A549 (cell line): ENCODE data around the gene B2M. TPM values are rescaled to one million over a fixed set of nuclear protein-coding genes. Genes with fewer than 3 reads are reported as not detected.

Source experiments
- ATAC-seq, 2 experiments: fragments of 200-7000 bp in 1 of 2; fragments of >200 bp in 1 of 2; cut with Nextera tagmentation in 1 of 2; cut with Tn5 transposase in 1 of 2; 3 replicates each; pipeline versions ENCODE4 v1.8.0 to v1.9.1; 2018 to 2020; ENCODE audit warnings: mild to moderate bottlenecking in 1 of 2, moderate library complexity in 1 of 2
- CTCF ChIA-PET: fragments of 300-600 bp; sonication (Branson Sonifier 250); formaldehyde crosslinking; extraction: SDS; loops from one replicate; lab custom pipeline; 2021; ENCODE audit warnings: antibody characterized with exemption, inconsistent platforms; lab: Yijun Ruan, JAX
- POLR2A ChIA-PET: fragments of 350-600 bp; formaldehyde crosslinking; extraction: SDS; loops from one replicate; lab custom pipeline; 2021; ENCODE audit warnings: antibody characterized with exemption, inconsistent platforms; lab: Yijun Ruan, JAX
- DNase-seq, 2 experiments: peaks; one replicate each; pipeline versions ENCODE4 v3.0.0 to v3.0.0-alpha.2; 2011 to 2016; ENCODE audit warnings: low read depth in 1 of 2, low spot score in 1 of 2
- FAIRE-seq: peaks from 2 replicates; lab custom pipeline; 2011; peaks lifted over from hg19 to GRCh38; lab: Jason Lieb, UNC
- H3K27ac ChIP-seq, 2 experiments: fragments of >200 bp; sonication (Bioruptor Twin); formaldehyde crosslinking; 3 replicates each; pipeline ENCODE4 v1.5.1; 2016 to 2017
- H3K4me1 ChIP-seq: fragments of >200 bp; sonication (Bioruptor Twin); formaldehyde crosslinking; 3 replicates; pipeline ENCODE4 v1.6.1; 2016
- H3K4me2 ChIP-seq: fragments of >200 bp; sonication (Bioruptor Twin); formaldehyde crosslinking; 3 replicates; pipeline ENCODE4 v1.6.1; 2016
- H3K4me3 ChIP-seq: fragments of >200 bp; sonication (Bioruptor Twin); formaldehyde crosslinking; 3 replicates; pipeline ENCODE4 v1.5.1; 2016
- H3K9me3 ChIP-seq: fragments of >200 bp; sonication (Bioruptor Twin); formaldehyde crosslinking; 3 replicates; pipeline ENCODE4 v1.6.1; 2016
- BHLHE40 ChIP-seq: IDR thresholded peaks from 2 replicates; pipeline ENCODE4 v1.6.1; 2012; ENCODE audit warnings: low read depth, low read length, inconsistent platforms
- EHF ChIP-seq: fragments of 250-450 bp; sonication (Bioruptor Pico); IDR thresholded peaks from 2 replicates; pipeline ENCODE4 v1.5.0; 2020; ENCODE audit warnings: mild to moderate bottlenecking
- EHMT2 ChIP-seq: fragments of 200-600 bp; sonication (generic); IDR thresholded peaks from 2 replicates; pipeline ENCODE4 v1.6.1; 2016; ENCODE audit warnings: antibody characterized with exemption, low read depth, mild to moderate bottlenecking, moderate library complexity
- ESRRA ChIP-seq: fragments of 150-350 bp; IDR thresholded peaks from 2 replicates; pipeline ENCODE4 v1.6.1; 2014; ENCODE audit warnings: mild to moderate bottlenecking, low read length, borderline replicate concordance
- FOSB ChIP-seq: fragments of 250-450 bp; sonication (Bioruptor Pico); IDR thresholded peaks from 2 replicates; pipeline ENCODE4 v1.5.0; 2020; ENCODE audit warnings: mild to moderate bottlenecking, moderate library complexity
- FOXS1 ChIP-seq: fragments of 250-450 bp; sonication (Bioruptor Pico); IDR thresholded peaks from 2 replicates; pipeline ENCODE4 v1.5.0; 2020; ENCODE audit warnings: mild to moderate bottlenecking, moderate library complexity
- GATA3 ChIP-seq: IDR thresholded peaks from 2 replicates; pipeline ENCODE4 v1.6.1; 2012; ENCODE audit warnings: borderline replicate concordance
- JUN ChIP-seq, 2 experiments: fragments of >200 bp; sonication (Bioruptor Twin); formaldehyde crosslinking; IDR thresholded peaks; 2 replicates in 1 of 2; 3 replicates in 1 of 2; pipeline ENCODE4 v1.6.1; 2016 to 2017
- MAFK ChIP-seq: fragments of 450-650 bp; IDR thresholded peaks from 2 replicates; pipeline ENCODE4 v1.6.1; 2014; ENCODE audit not compliant: partially characterized antibody
- MAZ ChIP-seq: fragments of 150-350 bp; IDR thresholded peaks from 2 replicates; pipeline ENCODE4 v1.6.1; 2014; ENCODE audit warnings: antibody characterized with exemption, low read depth, low read length, borderline replicate concordance
- PHF8 ChIP-seq: fragments of 200-600 bp; sonication (generic); IDR thresholded peaks from 2 replicates; pipeline ENCODE4 v1.6.1; 2016; ENCODE audit warnings: low read depth, mild to moderate bottlenecking, antibody characterized with exemption, moderate library complexity, borderline replicate concordance
- POLR2A ChIP-seq: IDR thresholded peaks from 2 replicates; pipeline ENCODE4 v1.6.1; 2012; ENCODE audit warnings: mild to moderate bottlenecking, low read length
- POLR2AphosphoS2 ChIP-seq: conservative IDR thresholded peaks from 2 replicates; pipeline ENCODE4 v1.6.1; 2012; ENCODE audit warnings: low read length, improper control_type of control experiment, inconsistent platforms
- RCOR1 ChIP-seq: fragments of 150-350 bp; IDR thresholded peaks from 2 replicates; pipeline ENCODE4 v1.6.1; 2014; ENCODE audit warnings: antibody characterized with exemption, low read length, low read depth
- RFX5 ChIP-seq: fragments of 450-650 bp; IDR thresholded peaks from 2 replicates; pipeline ENCODE4 v1.7.1; 2014; ENCODE audit warnings: antibody characterized with exemption, mild to moderate bottlenecking, moderate library complexity
- TFCP2L1 ChIP-seq: fragments of 250-450 bp; sonication (Bioruptor Pico); IDR thresholded peaks from 2 replicates; pipeline ENCODE4 v1.5.0; 2021; ENCODE audit warnings: mild to moderate bottlenecking
- ZC3H11A ChIP-seq: fragments of 450-650 bp; IDR thresholded peaks from 2 replicates; pipeline ENCODE4 v1.6.1; 2014; ENCODE audit warnings: antibody characterized with exemption, mild to moderate bottlenecking
- ZFP36 ChIP-seq: fragments of 450-650 bp; IDR thresholded peaks from 2 replicates; pipeline ENCODE4 v1.6.1; 2014; ENCODE audit warnings: borderline replicate concordance; ENCODE audit not compliant: partially characterized antibody
- ZNF302 ChIP-seq: fragments of 250-450 bp; sonication (Bioruptor Pico); IDR thresholded peaks from 2 replicates; pipeline ENCODE4 v1.9.0; 2021; ENCODE audit warnings: inconsistent platforms, mild to moderate bottlenecking, moderate library complexity
- ZSCAN20 ChIP-seq: fragments of 250-450 bp; sonication (Bioruptor Pico); IDR thresholded peaks from 2 replicates; pipeline ENCODE4 v1.8.0; 2022; ENCODE audit warnings: mild to moderate bottlenecking, moderate library complexity
- WGBS: methylation state at CpG from one replicate; pipeline ENCODE4 v1.1.6; 2017; ENCODE audit errors: missing lambda C conversion rate; 5-methylcytosine and 5-hydroxymethylcytosine counted together
- polyA minus RNA-seq: library from RNA; depleted of rRNA, polyadenylated mRNA; stranded (reverse); fragments of >200 nt; gene quantifications from 2 replicates; pipeline ENCODE4 v1.2.3, GENCODE V29; 2011; rRNA and poly(A)+ RNA removed
- polyA plus RNA-seq, 4 experiments: library from polyadenylated mRNA; depleted of rRNA in 3 of 4; stranded (reverse); fragments of >200 nt; fragmentation: RNase III in 1 of 4; extraction: RNeasy Plus Mini Kit Qiagen cat#74134 plus additional on column Dnase treatment in 1 of 4; gene quantifications; 2 replicates in 3 of 4; 3 replicates in 1 of 4; pipeline ENCODE4 v1.2.3, GENCODE V29; 2011 to 2017
- TF ChIP-seq, protein P1 (sequence below): fragments of >200 bp; sonication (Bioruptor Twin); formaldehyde crosslinking; IDR thresholded peaks from 3 replicates; pipeline ENCODE4 v1.6.1; 2016
- TF ChIP-seq, protein P2 (sequence below): fragments of 200-600 bp; sonication (generic); IDR thresholded peaks from 2 replicates; pipeline ENCODE4 v1.6.1; 2016; ENCODE audit warnings: antibody characterized with exemption, mild to moderate bottlenecking, moderate library complexity
- TF ChIP-seq, protein P3 (sequence below): fragments of 250-450 bp; sonication (Bioruptor Pico); IDR thresholded peaks from 2 replicates; pipeline ENCODE4 v1.5.0; 2021; ENCODE audit warnings: mild to moderate bottlenecking, moderate library complexity, borderline replicate concordance

The B2M gene
- polyA plus RNA-seq (2011; rRNA removed) (823 and 934 TPM in 2 replicates), polyA plus RNA-seq (2017; fragmentation: RNase III; extraction: RNeasy Plus Mini Kit Qiagen cat#74134 plus additional on column Dnase treatment) (486 to 559 TPM (median 514 TPM) in 3 replicates), polyA minus RNA-seq (92.0 and 99.1 TPM in 2 replicates)
- 284 and 325 TPM in 2 replicates for polyA plus RNA-seq (2012; cell fraction: cytosol; rRNA removed)
- polyA plus RNA-seq (2012; cell fraction: nucleus; rRNA removed) = 183 and 334 TPM in 2 replicates

DNA sequence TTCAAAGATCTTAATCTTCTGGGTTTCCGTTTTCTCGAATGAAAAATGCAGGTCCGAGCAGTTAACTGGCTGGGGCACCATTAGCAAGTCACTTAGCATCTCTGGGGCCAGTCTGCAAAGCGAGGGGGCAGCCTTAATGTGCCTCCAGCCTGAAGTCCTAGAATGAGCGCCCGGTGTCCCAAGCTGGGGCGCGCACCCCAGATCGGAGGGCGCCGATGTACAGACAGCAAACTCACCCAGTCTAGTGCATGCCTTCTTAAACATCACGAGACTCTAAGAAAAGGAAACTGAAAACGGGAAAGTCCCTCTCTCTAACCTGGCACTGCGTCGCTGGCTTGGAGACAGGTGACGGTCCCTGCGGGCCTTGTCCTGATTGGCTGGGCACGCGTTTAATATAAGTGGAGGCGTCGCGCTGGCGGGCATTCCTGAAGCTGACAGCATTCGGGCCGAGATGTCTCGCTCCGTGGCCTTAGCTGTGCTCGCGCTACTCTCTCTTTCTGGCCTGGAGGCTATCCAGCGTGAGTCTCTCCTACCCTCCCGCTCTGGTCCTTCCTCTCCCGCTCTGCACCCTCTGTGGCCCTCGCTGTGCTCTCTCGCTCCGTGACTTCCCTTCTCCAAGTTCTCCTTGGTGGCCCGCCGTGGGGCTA, at the start of gene B2M, which contains the start of gene PATL2:
B2M (plus strand) TSS at position 422 of the 647 bp plus-strand sequence; CDS start at position 452, 30 bp downstream.
PATL2 (minus strand) TSS at position 228 of the 647 bp plus-strand sequence. CDS start 34,833 bp downstream, outside the sequence.
- WGBS = 4% methylated on average over 36 of the region's 37 CpGs
- H3K4me1 ChIP-seq = peaks cover 5% of the 10 kb centered on the region; the same call in 2 of the 3 replicates
- H3K27ac ChIP-seq = peak within 1 kb of the TSS; percentile 77 to 91
- POLR2A ChIA-PET = interaction anchor here (0.6 to 4.9 kb wide), 6 partner anchors 17 to 125 kb away, joined by 3 to 81 read pairs (median 4); partner anchors contain the start of gene SPG11
- no peak for FAIRE-seq
- H3K4me2 ChIP-seq = peak within 1 kb of the TSS; percentile 75
- TF ChIP-seq ZC3H11A = no peak
- TF ChIP-seq ZSCAN20 (CRISPR knock-in tag) = no peak
- 0 out of 5 replicates have a peak, but pooled peaks have one; percentile 25 to 52 for TF ChIP-seq JUN (IDR thresholded peaks at IDR 0.05)
- no peak for TF ChIP-seq ZNF302 (CRISPR knock-in tag)
- TF ChIP-seq BHLHE40 = 0 out of 2 replicates have a peak, but pooled peaks have one; percentile 4
- TF ChIP-seq POLR2A = peak; percentile 99
- peak; percentile 100 for TF ChIP-seq RFX5
- TF ChIP-seq, protein P1, sequence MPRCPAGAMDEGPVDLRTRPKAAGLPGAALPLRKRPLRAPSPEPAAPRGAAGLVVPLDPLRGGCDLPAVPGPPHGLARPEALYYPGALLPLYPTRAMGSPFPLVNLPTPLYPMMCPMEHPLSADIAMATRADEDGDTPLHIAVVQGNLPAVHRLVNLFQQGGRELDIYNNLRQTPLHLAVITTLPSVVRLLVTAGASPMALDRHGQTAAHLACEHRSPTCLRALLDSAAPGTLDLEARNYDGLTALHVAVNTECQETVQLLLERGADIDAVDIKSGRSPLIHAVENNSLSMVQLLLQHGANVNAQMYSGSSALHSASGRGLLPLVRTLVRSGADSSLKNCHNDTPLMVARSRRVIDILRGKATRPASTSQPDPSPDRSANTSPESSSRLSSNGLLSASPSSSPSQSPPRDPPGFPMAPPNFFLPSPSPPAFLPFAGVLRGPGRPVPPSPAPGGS = peak; percentile 88; the same call in 2 of the 3 replicates
- TF ChIP-seq PHF8 = peak; percentile 61; the same call in 1 of the 2 replicates
- no peak for TF ChIP-seq FOXS1 (CRISPR knock-in tag)
- TF ChIP-seq, protein P2, sequence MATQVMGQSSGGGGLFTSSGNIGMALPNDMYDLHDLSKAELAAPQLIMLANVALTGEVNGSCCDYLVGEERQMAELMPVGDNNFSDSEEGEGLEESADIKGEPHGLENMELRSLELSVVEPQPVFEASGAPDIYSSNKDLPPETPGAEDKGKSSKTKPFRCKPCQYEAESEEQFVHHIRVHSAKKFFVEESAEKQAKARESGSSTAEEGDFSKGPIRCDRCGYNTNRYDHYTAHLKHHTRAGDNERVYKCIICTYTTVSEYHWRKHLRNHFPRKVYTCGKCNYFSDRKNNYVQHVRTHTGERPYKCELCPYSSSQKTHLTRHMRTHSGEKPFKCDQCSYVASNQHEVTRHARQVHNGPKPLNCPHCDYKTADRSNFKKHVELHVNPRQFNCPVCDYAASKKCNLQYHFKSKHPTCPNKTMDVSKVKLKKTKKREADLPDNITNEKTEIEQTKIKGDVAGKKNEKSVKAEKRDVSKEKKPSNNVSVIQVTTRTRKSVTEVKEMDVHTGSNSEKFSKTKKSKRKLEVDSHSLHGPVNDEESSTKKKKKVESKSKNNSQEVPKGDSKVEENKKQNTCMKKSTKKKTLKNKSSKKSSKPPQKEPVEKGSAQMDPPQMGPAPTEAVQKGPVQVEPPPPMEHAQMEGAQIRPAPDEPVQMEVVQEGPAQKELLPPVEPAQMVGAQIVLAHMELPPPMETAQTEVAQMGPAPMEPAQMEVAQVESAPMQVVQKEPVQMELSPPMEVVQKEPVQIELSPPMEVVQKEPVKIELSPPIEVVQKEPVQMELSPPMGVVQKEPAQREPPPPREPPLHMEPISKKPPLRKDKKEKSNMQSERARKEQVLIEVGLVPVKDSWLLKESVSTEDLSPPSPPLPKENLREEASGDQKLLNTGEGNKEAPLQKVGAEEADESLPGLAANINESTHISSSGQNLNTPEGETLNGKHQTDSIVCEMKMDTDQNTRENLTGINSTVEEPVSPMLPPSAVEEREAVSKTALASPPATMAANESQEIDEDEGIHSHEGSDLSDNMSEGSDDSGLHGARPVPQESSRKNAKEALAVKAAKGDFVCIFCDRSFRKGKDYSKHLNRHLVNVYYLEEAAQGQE = peak; percentile 35; the same call in 1 of the 2 replicates
- TF ChIP-seq EHF (CRISPR knock-in tag) = no peak
- ATAC-seq = peak; percentile 93 to 96
- H3K4me3 ChIP-seq = peak within 1 kb of the TSS; percentile 86
- CTCF ChIA-PET = interaction anchor here (0.7 to 5.2 kb wide), 12 partner anchors 9 to 123 kb away, joined by 3 to 44 read pairs (median 4); partner anchors contain the start of genes SPG11 and TRIM69
- peak; percentile 71 to 92 for DNase-seq
- H3K9me3 ChIP-seq = no peaks in the 10 kb centered on the region

DNA sequence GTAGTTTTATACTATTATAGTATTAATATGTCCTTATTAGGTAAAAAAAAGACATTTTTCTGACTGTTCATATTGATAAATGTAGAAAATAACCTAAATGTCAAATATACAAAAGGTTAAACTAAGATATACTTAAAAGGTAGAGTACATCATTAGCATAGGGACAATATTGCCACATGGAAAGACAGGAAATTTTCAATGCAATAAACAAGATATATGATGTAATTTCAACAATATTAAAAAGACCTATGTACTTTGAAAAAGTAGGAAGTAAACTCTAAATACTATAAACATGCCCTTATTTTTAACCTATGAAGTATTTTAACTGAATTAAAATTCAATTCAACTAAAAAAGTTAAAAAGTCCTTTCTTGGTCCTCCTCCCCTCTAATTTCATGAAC, 49.7 kb upstream of the B2M start:
- ATAC-seq = no peak
- FAIRE-seq = no peak
- Histone ChIP-seq H3K27ac (no peak overlapping the region), H3K9me3 (no peaks in the 10 kb centered on the region), H3K4me1 (peaks cover 17% of the 10 kb centered on the region; the same call in 2 of the 3 replicates), H3K4me2 (peak overlapping the region; percentile 87), H3K4me3 (no peak overlapping the region; the same call in 2 of the 3 replicates)
- ChIA-PET POLR2A (interaction anchor here (0.6 kb wide), 1 partner anchor 76 kb away, joined by 4 read pairs; no protein-coding TSS in a partner anchor), CTCF (interaction anchor here (0.6 kb wide), 1 partner anchor 1627 kb away, joined by 4 read pairs; no protein-coding TSS in a partner anchor)
- TF ChIP-seq EHMT2 (no peak), ZNF302 (CRISPR knock-in tag) (no peak), RFX5 (no peak), ZFP36 (no peak), POLR2A (no peak), MAZ (no peak), FOSB (CRISPR knock-in tag) (no peak), GATA3 (no peak), TFCP2L1 (CRISPR knock-in tag) (no peak), ESRRA (no peak), POLR2AphosphoS2 (no peak), BHLHE40 (no peak), MAFK (no peak), FOXS1 (CRISPR knock-in tag) (no peak), JUN (IDR thresholded peaks at IDR 0.05) (no peak), RCOR1 (no peak), ZC3H11A (no peak)
- TF ChIP-seq, protein P3, sequence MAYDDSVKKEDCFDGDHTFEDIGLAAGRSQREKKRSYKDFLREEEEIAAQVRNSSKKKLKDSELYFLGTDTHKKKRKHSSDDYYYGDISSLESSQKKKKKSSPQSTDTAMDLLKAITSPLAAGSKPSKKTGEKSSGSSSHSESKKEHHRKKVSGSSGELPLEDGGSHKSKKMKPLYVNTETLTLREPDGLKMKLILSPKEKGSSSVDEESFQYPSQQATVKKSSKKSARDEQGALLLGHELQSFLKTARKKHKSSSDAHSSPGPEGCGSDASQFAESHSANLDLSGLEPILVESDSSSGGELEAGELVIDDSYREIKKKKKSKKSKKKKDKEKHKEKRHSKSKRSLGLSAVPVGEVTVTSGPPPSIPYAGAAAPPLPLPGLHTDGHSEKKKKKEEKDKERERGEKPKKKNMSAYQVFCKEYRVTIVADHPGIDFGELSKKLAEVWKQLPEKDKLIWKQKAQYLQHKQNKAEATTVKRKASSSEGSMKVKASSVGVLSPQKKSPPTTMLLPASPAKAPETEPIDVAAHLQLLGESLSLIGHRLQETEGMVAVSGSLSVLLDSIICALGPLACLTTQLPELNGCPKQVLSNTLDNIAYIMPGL (CRISPR knock-in tag) = no peak
- no peak for DNase-seq
